T-helper 22 cell (primary cell): ENCODE measurements around the gene ATOH8.

Source experiments
- DNase-seq: peaks from one replicate; pipeline ENCODE4 v3.0.0-alpha.2; 2020; ENCODE audit warnings: low read depth

The ATOH8 gene

DNA sequence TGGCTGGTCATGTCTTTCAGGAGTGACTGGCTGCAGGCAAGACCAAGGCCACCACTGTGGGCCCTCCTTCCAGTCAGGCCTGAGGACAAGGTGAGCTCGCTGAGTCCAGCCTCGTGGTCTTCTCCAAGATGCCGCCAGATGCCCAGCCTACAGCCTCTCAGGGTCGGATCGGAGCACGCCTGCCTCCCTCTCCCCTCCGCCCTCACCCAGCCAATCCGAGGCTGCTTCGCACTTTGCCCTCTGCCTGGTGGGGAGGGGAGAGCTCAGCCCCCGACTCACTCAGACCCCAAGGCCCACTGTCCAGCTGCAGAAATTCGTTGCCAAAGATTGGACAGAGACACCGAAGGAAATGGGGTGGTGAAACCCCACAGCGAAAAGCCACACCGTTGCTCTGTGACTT lies 33.1 kb downstream of the ATOH8 start:
- no peak for DNase-seq

DNA sequence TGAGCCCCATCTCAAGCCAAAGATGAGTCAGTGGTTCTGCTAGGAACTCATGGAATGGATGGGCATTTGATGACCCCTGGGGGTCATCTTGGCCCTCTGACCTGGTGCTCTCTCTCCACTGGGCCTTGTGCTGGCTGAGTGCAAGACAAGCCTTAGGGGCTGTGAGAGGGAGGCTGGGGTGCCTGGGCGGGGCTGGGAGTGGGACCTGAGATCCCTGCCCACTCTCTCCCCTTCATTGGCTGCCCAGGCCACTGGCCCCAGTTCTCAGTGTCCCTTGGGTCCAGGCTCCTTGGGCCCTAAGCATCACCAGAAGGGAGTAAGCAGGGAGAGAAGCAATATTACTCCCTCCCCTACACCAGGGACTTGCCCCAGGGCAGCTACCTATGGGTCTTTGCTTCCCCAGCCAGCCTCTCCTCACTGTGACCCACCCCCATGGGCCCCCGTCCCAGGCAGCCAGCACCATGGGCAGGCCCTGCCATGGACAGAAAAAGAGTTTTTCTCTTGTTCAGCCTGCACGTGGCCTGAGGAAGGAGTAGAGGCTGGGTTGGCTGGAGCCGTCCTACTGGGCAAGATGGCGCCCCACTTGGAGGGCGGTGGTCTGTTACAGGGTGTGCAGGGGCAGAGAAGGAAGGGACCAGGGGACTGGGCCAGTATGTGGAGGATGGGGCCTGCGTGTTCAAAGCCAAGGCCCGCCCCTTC lies 33.6 kb downstream of the ATOH8 start:
- no peak for DNase-seq

DNA sequence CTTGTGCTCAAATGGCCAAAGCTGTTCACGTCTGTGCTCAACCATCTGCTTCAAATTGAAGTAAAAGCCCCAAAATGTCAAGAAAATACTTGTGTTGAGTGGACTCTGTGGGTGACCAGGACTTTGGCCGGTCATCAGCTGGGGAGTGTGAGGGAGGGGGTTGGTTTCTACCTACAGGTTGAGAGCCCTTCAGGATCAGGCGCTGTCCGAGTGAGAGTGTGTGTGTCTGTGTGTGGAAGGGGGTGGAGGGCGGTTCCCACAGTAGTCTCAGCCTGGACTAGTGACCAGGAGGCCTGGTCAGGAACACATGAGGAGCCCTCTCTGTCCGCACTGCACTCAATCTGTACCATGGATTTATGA lies 34.2 kb downstream of the ATOH8 start:
- DNase-seq: no peak

DNA sequence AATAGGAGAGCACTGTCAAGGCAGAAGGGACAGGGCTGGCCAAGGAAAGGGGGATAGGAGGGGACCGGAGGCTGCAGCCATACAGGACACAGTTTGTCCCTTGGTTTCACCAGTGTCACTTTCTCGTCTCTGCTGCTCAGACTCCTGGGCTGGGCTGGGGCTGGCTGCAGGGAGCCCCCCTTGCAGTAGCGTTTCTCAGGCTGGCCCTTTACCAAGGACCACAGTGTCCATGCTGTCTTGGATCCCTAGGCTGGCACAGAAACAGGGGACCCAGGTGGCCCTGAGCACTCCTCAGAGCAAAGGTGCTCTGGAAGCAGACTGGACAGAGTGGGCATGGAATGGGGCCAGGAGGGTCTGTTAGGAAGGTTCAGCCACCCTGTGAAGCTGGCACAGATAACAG lies 34.8 kb downstream of the ATOH8 start:
- DNase-seq: no peak

DNA sequence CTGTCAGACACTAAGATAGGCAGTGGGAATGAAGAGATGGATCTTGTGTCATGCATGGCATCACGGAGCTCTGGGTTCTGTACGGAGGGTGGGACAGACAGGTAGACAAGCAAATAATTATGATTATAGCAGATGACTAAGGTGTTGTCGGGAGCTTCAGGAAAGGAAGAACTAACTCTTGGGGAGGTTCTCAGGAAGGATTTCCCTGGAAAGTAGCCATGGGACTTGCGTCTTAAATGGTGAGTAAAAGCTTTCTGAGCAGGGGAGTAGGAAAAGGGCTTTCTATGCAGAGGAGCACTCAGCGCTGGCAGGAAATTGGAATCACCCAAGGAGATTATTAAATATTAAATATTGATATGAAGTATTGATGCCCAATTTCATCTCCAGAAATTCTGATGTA lies 35.5 kb downstream of the ATOH8 start:
- no peak for DNase-seq

DNA sequence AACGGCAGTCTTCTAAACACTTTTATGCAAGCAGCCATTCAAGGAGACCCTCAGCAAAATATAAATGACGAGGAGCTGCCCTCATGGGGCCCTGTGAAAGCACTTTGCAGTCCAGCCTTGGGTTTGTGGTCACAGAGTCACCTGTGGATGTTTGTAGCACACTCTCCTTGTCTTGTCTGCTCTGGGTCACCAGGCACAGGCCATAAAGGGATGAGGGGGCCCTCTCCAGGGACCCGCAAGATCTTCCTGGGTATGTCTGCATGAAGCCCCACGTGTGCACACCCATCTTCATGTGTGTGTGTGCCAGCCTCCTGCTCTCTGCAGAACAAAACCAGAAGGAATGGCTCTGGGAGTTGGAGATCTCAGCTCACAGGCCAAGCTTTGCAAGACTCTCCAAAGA lies 36.2 kb downstream of the ATOH8 start:
- DNase-seq: no peak

DNA sequence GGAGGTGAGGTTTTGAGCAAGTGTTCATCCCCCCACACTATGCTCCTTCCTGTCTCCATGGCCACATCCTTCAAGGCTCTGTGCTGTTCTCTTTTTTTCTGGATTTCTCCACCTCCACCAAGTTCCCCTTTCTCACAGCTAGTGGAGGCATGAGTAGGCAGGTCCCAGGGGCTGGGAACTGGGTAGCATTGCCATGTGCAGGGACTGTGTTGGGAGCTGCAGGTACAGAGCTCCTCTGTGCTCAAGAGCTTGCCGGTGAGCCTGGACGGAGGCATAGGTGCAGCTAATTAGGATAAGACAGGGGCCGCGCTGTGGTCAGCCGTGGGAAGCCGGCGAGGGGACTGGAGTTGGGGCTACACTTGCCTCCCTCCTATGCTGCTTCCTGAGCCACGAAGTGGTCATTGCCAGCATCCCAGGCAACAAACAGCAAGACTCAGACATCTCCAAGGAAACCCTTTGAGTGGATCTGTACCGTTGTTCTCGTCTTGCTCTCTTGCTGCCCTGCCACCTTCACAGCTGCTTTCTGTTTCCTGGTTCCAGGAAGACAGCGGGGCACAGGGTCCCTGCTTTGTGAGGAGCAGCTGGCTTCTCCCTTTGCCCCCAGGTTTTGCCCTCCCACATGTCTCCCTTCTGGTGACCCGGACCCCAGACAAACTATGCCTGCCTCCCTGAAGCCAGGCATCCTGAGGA lies 36.9 kb downstream of the ATOH8 start:
- no peak for DNase-seq

DNA sequence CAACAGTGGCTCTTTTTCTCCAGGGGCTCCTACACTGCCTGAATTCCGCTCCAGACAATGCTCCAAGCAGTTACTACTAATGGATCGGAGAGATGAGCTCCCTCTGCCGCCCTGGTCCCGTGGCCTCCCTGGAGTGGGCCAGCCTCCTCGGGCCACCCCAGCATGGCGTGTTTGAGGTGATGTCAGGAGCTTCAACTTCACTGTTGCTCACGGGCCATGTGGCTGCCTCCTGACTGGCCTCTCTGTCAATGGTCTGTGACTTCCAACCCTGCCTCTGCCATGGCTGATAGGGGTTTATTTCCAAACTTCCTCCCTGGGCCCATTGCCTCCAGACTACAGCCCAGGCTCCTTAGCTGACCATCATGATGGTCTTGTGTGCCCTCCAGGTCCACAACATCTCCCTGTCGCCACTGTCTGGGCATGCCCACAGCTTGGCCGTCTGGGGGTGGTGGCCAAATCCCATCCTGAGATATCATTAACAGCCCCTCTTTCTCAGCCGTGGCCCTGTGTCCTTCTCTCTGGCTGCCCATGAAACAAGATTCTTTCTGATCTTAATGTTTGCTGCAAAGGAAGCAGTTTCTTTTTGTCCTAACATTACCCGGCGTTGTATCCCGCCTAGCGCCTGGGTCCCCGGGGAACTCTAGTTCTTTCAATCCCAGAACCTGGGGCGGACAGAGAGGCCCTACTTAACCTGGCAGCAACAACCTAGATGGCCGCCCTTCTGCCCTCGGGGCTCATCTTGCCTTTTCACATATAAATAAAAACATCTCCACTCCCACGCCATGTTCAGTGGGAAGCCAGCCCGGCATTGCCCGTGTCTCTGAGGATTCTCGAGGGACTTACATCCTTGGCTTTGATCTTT lies 38.1 kb downstream of the ATOH8 start:
- DNase-seq: no peak

DNA sequence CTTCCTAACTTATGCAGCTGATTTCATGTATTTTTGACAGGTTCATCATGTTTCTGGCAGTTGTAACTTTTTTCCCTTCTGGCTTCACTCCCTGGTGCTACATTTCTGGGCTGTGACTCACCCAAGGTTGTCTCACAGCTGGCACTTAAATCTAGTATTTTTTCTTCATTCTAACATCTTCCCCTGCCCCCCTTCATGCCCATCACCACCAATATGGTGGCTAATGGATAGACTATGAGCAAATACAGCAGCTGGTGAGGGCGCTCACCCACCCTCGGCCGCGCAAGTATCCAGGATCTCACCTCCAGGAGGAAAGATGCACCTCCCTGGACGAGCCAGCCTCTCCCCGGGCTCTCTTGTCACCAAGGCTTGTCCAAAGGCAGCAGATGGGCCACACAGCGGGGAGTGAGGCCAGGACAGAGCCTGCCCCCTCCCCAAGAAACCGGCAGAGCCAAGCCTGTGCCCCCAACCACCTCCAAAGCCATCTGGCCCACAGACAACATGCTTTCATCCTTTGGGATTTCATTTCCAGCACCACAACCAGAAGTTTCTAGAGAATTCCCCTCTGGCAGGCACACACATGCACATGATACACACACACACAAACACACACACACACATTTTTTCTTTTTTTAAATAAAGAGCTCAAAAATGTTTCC lies 39.1 kb downstream of the ATOH8 start:
- no peak for DNase-seq

DNA sequence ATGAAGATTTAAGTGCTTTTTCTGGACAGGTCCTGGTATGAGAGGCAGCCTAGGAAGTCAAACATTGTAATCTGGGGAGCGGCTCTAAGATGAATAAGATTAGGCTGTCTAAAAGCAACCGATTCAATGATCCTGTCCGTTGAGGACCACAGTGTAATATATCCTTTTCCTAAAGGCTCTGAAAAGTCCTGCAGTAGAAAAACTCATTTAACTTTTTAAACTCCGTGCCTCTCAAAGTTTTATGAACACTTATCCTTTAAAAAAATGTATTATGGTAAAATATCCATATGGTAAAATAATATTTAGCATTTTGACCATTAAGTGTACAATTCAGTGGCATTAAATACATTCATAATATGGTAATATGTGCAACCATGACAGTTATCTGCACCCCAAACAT lies 39.8 kb downstream of the ATOH8 start:
- no peak for DNase-seq

DNA sequence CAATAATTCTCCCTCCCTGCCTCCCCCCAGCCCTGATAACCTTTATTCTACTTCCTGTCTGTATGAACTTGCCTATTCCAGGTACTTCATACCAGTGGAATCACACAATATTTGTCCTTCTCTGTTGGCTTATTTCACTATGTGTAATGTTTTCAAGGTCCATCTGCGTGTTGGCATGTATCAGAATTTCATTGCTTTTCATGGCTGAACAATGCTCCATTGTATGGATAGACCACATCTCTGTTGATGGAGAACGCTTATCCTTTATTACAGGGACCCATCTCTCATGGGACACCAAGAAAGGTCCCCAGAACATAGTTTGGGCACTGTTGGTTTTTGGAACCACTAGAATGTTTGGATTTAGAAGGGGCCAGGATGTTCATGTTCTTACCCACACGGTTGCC lies 40.2 kb downstream of the ATOH8 start:
- no peak for DNase-seq

DNA sequence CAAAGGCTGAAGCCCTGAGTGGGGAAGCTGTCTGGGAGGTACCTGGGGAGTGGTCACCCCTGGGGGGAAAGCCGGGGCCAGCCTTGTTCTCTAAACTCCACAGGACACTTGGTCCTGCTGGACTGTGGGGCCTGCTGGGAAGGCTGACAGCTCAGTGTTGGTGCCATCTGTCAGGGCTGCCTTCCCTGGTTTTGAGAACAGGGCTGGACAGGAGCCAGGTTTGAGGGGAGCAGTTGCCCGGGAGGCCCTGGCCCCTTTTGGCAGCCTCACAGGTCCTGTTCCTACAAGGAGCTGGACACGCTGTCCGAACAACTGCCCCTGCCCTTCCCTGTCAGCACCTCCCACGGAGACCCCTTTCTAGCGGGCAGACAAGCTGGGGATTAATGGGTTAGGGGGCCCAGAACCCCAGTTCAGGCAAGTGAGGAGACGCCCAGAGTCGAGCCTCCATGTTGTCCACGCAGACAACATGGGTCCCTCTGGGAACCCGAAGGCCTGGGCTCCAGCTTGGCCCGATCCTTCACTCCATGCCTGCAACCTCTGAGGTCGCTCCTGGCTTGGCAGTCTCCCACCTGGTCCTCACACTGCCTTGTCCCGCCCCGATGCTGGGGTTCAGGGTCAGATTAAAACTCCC lies 40.8 kb downstream of the ATOH8 start:
- no peak for DNase-seq

DNA sequence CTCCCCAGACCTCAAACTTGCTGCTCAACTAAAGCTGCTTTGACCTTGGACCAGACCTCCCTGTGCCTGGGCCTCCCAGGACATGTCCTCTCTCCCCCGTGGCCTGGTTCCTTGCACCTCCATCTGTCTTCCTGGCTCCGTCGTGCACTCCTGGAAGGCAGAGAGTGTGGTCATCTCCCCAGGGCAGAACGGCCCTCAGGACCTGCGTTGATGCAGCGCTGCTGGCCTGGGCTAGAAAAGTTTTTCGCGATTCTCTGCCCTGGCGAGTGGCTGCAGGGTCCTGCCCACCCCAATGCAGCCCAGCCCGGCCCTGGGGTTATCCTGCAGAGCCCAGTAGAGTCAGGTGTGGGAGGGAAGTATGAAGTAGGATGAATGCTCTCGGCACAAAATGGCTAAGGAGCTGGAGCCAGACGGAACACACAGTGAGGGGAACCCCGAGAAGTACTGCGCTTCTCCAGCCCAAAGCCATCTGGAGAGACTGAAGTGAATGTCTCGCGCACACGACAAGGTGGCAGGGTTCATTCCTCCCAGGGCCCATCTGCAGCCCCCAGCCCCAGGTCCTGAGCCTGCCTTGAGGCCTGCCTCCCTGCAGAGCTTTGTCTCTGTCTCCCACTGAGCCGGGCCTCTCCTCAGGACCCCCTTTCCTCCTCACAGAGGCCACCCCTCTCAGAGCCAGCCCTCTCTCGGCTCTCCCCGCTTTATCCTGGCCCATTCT lies 41.7 kb downstream of the ATOH8 start:
- DNase-seq: no peak

DNA sequence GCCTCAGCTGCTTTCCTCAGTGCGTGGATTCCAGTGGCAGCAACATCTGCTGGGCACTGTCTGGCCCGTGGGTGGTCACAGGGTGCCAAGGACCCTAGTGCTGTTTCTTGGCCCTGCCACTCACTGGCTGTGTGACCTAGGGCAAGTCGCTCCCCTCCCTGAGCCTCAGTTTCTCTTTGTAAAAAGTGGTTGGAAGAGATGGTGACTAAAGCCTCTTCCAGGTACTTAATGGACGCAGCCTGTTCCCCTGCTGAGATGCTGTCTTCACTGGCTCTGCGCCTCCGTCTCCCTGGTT lies 42.2 kb downstream of the ATOH8 start:
- no peak for DNase-seq

DNA sequence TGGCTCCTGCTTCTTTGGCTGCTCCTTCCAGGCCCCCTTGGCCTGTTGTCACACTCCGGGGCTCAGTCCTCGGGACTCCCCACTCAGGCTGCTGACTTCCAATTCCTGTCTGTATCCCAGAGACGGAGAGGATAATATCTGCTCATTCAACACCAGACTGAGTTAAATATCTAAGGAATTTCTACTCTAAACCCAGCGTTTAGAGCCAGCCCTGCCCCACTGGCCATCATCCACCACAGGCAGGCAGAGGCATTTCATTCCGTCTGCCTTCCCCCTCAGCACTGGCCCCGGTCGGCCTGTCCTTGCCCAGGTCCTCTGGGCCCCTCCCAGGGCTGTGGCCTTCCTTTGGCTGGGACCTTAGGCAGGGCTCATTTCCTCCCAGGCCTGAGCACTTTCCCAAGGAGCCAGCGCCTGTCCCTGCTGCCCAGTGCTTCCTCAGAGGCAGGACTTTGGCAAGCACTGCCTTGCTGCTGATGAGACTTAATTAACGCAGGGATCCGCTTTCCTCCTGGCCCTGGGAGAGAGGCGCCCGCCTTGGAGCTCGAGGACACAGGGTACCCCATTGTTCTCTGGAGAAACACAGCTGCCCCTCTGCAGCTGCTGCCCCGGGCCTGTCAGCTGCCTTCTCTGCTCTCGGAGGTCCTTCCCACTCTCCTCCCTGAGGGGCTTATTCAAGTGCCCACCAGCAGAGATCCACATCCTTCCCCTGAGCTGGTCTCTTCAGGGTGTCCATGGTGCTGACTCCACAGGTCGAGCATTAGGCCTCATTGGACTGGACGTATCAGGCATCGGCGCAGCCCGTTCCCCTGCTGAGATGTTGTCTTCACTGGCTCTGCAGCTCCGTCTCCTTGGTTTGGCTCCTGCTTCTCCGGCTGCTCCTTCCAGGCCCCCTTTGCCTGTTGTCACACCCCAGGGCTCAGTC lies 42.8 kb downstream of the ATOH8 start:
- DNase-seq: no peak

DNA sequence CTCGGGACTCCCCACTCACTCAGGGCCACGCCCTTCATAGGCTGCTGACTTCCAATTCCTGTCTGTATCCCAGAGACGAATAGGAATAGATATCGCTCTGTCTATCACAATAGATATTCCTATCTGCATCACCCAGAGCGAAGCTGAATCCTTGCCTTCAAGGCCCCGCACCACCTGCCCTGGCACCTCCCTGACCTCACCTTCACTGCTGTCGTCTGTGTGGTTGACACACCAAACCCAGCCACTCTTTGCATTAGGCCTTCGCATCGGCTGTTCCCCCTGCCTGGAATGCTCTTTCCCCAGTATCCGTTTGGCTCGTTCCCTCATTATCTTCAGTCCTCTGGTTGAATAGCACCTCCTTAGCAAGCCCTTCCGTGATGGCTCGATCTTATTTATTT lies 43.5 kb downstream of the ATOH8 start:
- DNase-seq: no peak

DNA sequence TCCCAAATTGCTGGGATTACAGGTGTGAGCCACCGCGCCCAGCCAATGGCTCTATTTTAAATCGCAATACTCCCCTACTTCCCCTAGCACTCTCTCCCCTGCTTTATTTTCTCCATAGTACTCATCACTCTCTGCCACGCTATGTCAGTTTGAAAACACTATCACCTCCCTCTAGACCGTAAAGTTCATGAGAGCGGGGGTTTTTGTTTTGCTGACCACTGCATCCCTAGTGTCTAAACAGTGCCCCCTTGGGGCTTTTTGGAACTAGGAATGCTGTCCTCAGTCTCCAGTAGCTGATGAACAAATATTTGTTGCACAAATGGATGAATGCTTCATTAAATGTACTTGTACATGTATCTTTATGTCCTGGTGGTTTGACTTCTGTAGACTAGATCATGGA lies 44.1 kb downstream of the ATOH8 start:
- DNase-seq: no peak

DNA sequence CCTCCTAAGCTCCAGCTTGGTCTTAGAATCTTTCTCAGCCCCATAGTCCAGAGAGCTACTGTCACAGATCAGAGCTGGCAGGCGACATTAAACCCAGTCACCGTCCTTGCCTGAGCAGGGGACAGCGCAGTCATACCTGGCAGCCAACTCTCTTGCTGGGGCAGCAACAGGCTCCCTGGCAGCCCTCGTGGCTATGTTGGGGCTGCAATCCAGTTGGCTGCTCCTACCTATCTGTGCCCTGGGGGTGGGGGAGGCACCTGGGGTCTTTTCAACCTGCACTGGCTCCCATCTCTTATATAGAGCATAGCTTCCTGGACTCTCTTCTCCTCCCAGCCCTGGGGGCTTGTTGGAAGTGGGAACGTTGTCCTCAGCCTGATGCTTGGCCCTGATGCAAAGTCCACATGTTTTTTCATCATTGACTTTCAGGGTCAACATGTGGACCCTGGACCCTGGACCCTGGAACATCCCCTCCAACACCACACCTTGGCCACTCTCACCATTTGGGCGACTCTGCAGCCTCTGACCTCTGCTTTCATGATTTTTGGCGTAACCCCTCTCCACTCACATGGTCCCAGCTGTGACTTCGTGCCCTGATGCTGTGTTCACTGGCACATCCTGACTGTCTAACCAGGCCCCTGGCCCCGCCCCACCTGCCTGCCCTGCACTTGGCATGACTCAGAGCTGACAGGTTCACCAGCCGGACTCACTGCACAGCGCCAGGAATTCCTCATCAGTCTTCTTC lies 45.6 kb downstream of the ATOH8 start:
- DNase-seq: no peak

DNA sequence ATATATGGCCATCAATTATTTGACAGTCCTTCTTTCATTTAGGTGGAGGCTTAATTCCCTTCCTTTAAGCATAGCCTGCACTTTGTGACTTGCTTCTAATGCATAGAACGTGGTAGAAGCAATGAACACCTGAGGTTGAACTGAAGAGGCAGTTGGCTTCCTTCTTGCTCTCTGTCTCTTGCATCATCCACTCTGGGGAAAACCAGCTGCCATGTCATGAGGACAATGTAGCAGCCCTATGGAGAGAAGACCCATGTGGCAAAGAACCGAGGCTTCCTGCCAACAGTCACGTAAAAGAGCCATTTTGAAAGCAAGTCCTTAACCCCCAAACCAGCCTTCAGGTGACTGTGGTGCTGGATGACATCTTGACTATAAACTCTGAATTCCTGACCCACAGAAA lies 46.8 kb downstream of the ATOH8 start:
- DNase-seq: no peak

DNA sequence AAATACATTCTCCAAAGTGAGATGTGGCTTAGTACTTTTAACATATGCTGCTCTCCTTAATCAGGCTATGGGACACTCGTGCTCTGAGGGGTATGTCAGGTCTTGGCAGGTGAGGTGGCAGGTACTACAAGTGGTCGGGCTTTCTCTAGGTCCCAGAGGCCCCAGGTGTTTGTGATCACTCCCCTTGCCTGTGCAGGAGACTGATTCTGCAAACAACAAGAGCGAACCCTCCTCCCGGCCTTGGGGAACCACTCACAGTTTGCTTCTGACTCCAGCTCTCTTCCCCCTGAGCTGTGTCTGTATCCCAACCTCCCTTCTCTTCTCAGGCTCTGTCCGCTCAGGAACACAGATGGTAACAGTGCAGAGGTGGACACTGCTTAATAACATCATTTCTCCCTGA lies 48.1 kb downstream of the ATOH8 start:
- no peak for DNase-seq
